A549 treated with Mapracorat at 1 μM for 4 hours (cell line): ENCODE measurements around the gene SPG7. TPM values are rescaled to one million over a fixed set of nuclear protein-coding genes. Genes with fewer than 3 reads are reported as not detected.

Experiments
- total RNA-seq: library from RNA; stranded (reverse); fragments of 200-300 nt; extraction: Qiagen RNA extraction; gene quantifications from 5 replicates; pipeline ENCODE4 v1.2.3, GENCODE V29; 2022

The SPG7 gene
- 104 to 110 TPM (median 105 TPM) in 5 replicates for total RNA-seq

DNA sequence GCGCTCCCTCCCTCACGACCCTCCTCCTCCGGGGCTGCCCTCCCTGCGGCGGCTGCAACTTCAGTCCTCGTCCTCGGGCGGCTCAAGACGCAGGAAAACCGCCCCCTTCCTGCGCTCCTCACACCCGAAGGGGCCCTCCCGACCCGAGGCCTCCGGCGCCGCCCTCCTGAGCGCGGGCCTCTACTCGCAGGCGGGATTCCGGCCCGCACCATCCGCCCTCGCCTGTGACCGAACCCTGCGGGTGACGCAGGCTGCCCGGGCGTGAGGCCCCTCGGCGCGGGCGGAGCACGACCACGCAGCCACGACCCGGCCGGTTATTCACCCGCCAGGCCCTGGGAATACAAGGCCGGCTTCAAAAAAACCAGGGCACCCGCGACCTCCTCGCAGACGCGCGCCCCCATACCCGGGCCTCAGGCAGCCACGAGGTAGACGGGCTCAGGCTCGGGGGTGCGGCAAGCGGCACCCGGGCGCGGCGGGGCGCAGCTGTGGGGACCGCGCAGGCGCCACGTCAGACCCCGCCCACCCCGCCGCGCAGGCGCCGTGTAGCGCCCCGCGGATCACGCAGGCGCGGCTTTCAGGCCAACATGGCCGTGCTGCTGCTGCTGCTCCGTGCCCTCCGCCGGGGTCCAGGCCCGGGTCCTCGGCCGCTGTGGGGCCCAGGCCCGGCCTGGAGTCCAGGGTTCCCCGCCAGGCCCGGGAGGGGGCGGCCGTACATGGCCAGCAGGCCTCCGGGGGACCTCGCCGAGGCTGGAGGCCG is at the start of gene SPG7:
SPG7 (plus strand) TSS at position 570 of the 757 bp plus-strand sequence; CDS start at position 585, 15 bp downstream.

DNA sequence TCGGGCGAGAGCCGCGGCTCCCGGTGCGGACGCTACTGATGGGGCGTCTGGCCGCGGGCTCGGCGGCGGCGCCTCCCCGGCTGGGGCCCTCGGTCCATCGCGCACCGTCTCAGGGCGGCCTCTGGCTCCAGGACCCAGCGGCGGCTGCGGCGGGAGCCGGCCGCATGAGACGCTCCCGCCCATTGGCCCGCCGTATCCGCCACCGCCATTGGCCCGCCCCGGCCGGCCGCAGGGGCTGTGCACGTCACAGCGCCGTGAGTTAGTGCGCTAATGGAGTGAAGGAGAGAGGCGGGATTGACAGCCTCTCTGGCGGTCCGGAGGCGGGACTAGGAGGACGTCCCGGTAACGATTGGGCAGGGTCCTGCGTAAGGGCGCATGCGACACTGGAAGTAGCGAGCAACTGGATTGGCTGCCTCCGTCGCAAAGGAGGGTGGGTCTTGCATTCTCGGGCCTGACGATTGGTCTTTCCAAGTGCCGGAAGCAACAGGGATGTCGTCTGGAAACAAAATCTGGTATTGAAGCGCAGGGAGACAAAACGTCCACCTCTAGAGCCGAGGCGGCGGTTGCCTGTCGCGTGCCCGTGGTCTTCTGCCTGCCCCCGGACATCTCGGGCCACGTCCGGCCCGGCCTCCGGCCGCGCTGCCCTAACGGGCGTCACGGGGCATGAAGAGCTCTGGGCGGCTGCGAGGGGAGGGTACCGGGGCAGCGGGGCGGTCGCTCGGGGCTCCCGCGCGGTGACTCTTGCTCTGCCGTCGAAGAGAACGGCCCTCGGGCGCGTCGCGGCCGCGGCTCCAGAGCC is 17.6 kb upstream of the SPG7 start, which contains the start of gene ANKRD11:
ANKRD11 (minus strand) TSS at position 123 of the 799 bp plus-strand sequence. CDS start 173,542 bp downstream, outside the sequence.

DNA sequence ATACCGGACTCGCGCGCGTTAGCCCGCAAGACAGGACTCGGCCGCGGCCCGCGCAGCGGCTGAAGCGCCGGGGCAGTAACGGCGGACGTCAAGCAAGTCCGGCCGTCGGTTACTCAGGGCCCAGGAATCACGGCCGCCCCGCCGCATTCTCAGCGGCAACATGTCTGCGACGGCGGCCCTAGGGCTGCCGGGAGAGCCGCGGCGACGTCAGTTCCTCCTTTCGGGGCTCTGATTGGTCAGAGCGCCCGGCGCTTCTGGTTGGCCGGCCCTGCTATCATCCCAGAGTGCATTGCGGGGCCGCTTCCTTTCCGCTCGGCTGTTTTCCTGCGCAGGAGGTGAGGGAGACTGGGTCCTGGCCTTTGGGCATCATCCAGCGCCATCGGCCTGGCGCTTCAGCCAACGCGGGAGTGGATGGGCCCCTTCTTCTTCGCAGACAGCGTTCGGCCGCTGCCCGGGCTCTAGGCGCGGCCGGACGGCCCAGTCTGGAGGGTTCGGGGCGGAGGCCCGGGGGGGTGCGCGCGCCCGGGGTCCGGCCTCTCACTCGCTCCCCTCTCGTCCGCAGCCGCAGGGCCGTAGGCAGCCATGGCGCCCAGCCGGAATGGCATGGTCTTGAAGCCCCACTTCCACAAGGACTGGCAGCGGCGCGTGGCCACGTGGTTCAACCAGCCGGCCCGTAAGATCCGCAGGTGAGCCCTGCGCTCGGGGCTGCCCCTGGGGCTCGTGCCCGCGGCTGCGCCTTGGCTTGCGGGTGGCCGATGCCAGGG is 52.4 kb downstream of the SPG7 start, which contains the start of gene RPL13:
RPL13 (plus strand) TSS at position 305 of the 764 bp plus-strand sequence; CDS start at position 583, 278 bp downstream.

DNA sequence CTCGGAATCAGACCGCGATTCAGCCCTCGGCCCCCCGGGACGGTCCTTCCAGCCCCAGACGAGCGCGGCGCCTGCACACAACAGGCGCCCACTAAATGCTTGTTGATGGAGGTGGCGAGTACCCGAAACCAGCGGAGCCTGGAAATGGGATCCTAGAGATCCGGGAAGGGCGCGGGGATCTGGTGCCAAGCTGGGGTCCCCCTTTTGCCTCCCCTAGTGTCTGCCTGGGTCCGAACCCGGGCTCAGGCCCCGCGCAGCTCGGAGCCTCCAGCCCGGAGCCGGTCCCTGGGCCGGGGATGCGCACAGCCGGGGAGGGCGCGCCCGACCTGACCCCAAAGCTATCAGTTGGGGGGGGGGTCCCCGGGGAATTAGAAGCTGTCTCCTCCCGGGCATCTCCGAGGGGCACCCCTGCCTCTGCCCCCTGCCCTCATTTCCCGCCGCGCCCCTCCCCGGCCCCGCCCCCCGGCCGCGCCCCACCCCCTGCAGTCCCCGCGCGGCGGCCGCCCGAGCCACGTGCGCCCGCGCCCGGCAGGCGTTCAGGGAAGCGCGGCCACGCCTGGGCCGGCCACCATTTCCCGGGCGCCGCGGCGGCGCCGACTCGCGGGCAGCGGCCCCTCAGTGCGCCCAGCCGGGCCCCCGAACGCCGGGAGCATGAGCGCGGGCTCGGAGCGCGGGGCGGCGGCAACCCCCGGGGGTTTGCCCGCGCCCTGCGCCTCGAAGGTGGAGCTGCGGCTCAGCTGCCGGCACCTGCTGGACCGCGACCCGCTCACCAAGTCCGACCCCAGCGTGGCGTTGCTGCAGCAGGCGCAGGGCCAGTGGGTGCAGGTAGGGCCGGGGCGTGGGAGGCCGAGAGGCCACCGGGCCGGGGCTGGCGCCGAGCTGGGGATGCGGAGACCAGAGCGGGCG is 67.3 kb downstream of the SPG7 start, which contains the start of gene CPNE7:
CPNE7 (plus strand) TSS at position 512 of the 906 bp plus-strand sequence; CDS start at position 652, 140 bp downstream.

Other genes with a start within 250 kb of the SPG7 start
- 84.5 to 112 TPM (median 110 TPM) in 5 replicates for gene ANKRD11, start 17.8 kb upstream of the SPG7 start, total RNA-seq
- gene RPL13, start 52.3 kb downstream of the SPG7 start, total RNA-seq: 3,169 to 4,261 TPM (median 4,255 TPM) in 5 replicates
- 58.3 to 85.1 TPM (median 75.3 TPM) in 5 replicates for gene CPNE7, start 67.4 kb downstream of the SPG7 start, total RNA-seq
- gene DPEP1, start 105.2 kb downstream of the SPG7 start, total RNA-seq: 0.55 to 1.6 TPM (median 1.6 TPM) in 5 replicates
- gene CHMP1A, start 149.3 kb downstream of the SPG7 start, total RNA-seq: 91.6 to 107 TPM (median 97.3 TPM) in 5 replicates
- gene SPATA33, start 149.4 kb downstream of the SPG7 start, total RNA-seq: 13.2 to 18.6 TPM (median 17.5 TPM) in 5 replicates
- gene CDK10, start 178.3 kb downstream of the SPG7 start, total RNA-seq: 31.5 to 54.6 TPM (median 48.5 TPM) in 5 replicates
- gene SPATA2L, start 193.3 kb downstream of the SPG7 start, total RNA-seq: 8.8 to 14.3 TPM (median 12.0 TPM) in 5 replicates
- 3.5 to 6.2 TPM (median 4.9 TPM) in 5 replicates for gene VPS9D1, start 212.5 kb downstream of the SPG7 start, total RNA-seq
- gene ZNF276, start 213.1 kb downstream of the SPG7 start, total RNA-seq: 14.6 to 21.6 TPM (median 19.2 TPM) in 5 replicates